Femur (tissue), 1 donor: ENCODE results near the gene THUMPD1.

Experiments
- DNase-seq: peaks from one replicate; pipeline ENCODE4 v3.0.0-alpha.2; 2017

Gene THUMPD1

DNA sequence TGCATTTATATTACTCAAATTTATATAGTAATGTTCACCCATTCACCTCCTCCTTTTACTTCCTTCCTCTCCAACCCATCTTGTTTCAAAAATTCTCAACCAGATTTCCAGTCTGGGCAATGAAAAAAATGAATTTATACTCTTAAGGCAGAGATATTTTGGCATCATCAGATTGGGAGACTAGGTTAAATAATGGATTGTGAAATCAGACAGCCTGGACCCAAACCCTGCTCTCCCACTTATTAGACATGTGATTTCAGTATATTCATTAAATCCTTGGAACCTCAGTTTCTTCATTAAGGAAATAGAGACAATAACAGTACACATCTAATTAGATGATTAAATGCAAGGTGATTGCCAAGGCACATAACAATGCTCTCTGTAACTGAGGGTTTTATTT is 52.0 kb downstream of the THUMPD1 start:
- no peak for DNase-seq

DNA sequence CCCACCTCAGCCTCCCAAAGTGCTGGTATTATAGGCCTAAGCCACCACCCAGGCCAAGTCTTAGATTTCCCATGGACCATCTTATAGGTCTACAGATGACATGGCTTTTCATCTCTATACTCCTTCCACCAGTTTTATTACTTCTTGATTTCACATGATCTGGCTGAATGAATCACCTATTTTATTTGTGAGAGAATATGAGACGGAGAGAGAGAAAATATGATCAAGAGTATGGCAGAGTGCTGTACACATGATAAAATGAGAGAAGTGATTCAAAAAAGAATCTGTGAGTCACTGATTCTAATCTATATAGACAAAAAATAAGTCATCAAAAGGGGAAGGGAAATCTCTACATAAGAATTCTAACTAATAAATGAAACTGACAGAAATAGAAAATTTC is 57.8 kb downstream of the THUMPD1 start:
- no peak for DNase-seq
